Measurements from ENCODE around the gene CD68.
A peak's percentile ranks its signal among the peaks of the same experiment; 100 is the strongest.

The CD68 gene

GRCh38 chr17:7562208-7562605, 17.2 kb upstream of the CD68 start:
- TF ChIP-seq CTCF (IDR thresholded peaks at IDR 0.05; ENCODE audit: control extremely low read depth, extremely low read depth, low read depth, missing control alignments): no peak
- peak; percentile 11 for DNase-seq (ENCODE audit: extremely low spot score)
- POLR2A ChIA-PET: interaction anchor here (0.8 kb wide), 1 partner anchor 125 kb away, joined by 3 read pairs; no protein-coding TSS in a partner anchor
- CTCF ChIA-PET: interaction anchor here (0.9 to 6.5 kb wide), 8 partner anchors 8 to 208 kb away, joined by 3 to 55 read pairs (median 16); partner anchors contain the start of genes KCTD11, MPDU1, TMEM102 and TMEM95

GRCh38 chr17:7563115-7563869, 16.1 kb upstream of the CD68 start:
- no peak for TF ChIP-seq CTCF (IDR thresholded peaks at IDR 0.05; ENCODE audit: control extremely low read depth, extremely low read depth, low read depth, missing control alignments)
- POLR2A ChIA-PET: no interaction called here
- no peak for DNase-seq (ENCODE audit: extremely low spot score)
- CTCF ChIA-PET: interaction anchor here (0.6 to 6.5 kb wide), 2 partner anchors 208 to 209 kb away, joined by 3 to 55 read pairs; partner anchors contain the start of genes KCTD11 and TMEM95

GRCh38 chr17:7569571-7569970, 9.9 kb upstream of the CD68 start:
- ChIA-PET CTCF (interaction anchor here (3.5 kb wide), 1 partner anchor 9 kb away, joined by 23 read pairs; the partner anchor contains the start of gene SENP3), POLR2A (no interaction called here)
- no peak for DNase-seq (ENCODE audit: extremely low spot score)
- TF ChIP-seq CTCF (IDR thresholded peaks at IDR 0.05; ENCODE audit: control extremely low read depth, extremely low read depth, low read depth, missing control alignments): no peak

- CTCF ChIA-PET: interaction anchor here (0.9 to 3.5 kb wide), 3 partner anchors 9 to 118 kb away, joined by 3 to 23 read pairs (median 3); partner anchors contain the start of genes SENP3 and TP53
- no peak for TF ChIP-seq CTCF (IDR thresholded peaks at IDR 0.05; ENCODE audit: control extremely low read depth, extremely low read depth, low read depth, missing control alignments)
- no peak for DNase-seq (ENCODE audit: extremely low spot score)
- POLR2A ChIA-PET: interaction anchor here (0.7 to 0.9 kb wide), 2 partner anchors 86 to 170 kb away, joined by 3 to 4 read pairs; partner anchors contain the start of gene POLR2A
Measured at GRCh38 chr17:7570351-7570750, 9.1 kb upstream of the CD68 start.

GRCh38 chr17:7572338-7572587, 7.2 kb upstream of the CD68 start:
- ChIA-PET POLR2A (interaction anchor here (0.7 to 4.3 kb wide), 3 partner anchors 9 to 168 kb away, joined by 5 to 32 read pairs (median 5); partner anchors contain the start of genes MPDU1 and TMEM256), CTCF (interaction anchor here (1.4 to 3.5 kb wide), 2 partner anchors 11 to 17 kb away, joined by 3 to 23 read pairs; partner anchors contain the start of gene SENP3)
- TF ChIP-seq CTCF (IDR thresholded peaks at IDR 0.05; ENCODE audit: control extremely low read depth, extremely low read depth, low read depth, missing control alignments): no peak
- no peak for DNase-seq (ENCODE audit: extremely low spot score)

GRCh38 chr17:7572588-7573323, 6.7 kb upstream of the CD68 start:
- DNase-seq (ENCODE audit: extremely low spot score): peak; percentile 99
- TF ChIP-seq CTCF (IDR thresholded peaks at IDR 0.05; ENCODE audit: control extremely low read depth, extremely low read depth, low read depth, missing control alignments): no peak
- POLR2A ChIA-PET: interaction anchor here (0.6 to 4.3 kb wide), 11 partner anchors 8 to 330 kb away, joined by 3 to 32 read pairs (median 4); partner anchors contain the start of genes GABARAP, MPDU1, TMEM256 and TP53
- CTCF ChIA-PET: interaction anchor here (0.6 to 3.5 kb wide), 2 partner anchors 12 kb away, joined by 3 to 23 read pairs; partner anchors contain the start of gene SENP3
